Esophagus squamous epithelium (tissue), 5 donors: ENCODE data around the gene SLC17A7. TPM values are rescaled to one million over a fixed set of nuclear protein-coding genes. Genes with fewer than 3 reads are reported as not detected.

ENCODE experiments used
- DNase-seq: peaks from one replicate; lab custom pipeline; 2025; lab: John Stamatoyannopoulos, UW
- H3K27ac ChIP-seq, 4 donors: fragments of 200-600 bp; sonication (generic); one replicate each; pipeline ENCODE4 v1.5.1; 2016 to 2019; ENCODE audit warnings: mild to moderate bottlenecking in 1 of 4
- H3K27me3 ChIP-seq, 4 donors: fragments of 200-600 bp; sonication (generic); 1 replicate in 3 of 4; 2 replicates in 1 of 4; pipeline versions ENCODE4 v1.5.1 to v1.6.0; 2017 to 2021; ENCODE audit warnings: antibody characterized with exemption in 1 of 4
- H3K36me3 ChIP-seq, 3 donors: fragments of 200-600 bp; sonication (generic); one replicate each; pipeline ENCODE4 v1.5.1; 2016 to 2019
- H3K4me1 ChIP-seq, 3 donors: fragments of 200-600 bp; sonication (generic); one replicate each; pipeline ENCODE4 v1.5.1; 2017 to 2019
- H3K4me3 ChIP-seq, 4 donors: fragments of 200-600 bp; sonication (generic); 1 replicate in 3 of 4; 2 replicates in 1 of 4; pipeline ENCODE4 v1.5.1; 2016 to 2019; ENCODE audit warnings: mild to moderate bottlenecking in 2 of 4, moderate library complexity in 1 of 4
- H3K9me3 ChIP-seq, 3 donors: fragments of 200-600 bp; sonication (generic); one replicate each; pipeline ENCODE4 v1.5.1; 2016 to 2019
- POLR2A ChIP-seq, 4 donors: fragments of 450-650 bp; IDR thresholded peaks; one replicate each; pipeline ENCODE4 v1.6.1; 2017; ENCODE audit warnings: antibody characterized with exemption in 4 of 4, mild to moderate bottlenecking in 4 of 4, moderate library complexity in 3 of 4
- WGBS, 2 donors: methylation state at CpG; one replicate each; pipeline ENCODE4 v1.1.5; 2018; 5-methylcytosine and 5-hydroxymethylcytosine counted together
- intact Hi-C: fragments of 100-400 bp; cut with DNase I; formaldehyde crosslinking; loops from one replicate; pipeline ENCODE4 v1.15.0; 2022
- total RNA-seq, 4 donors: library from RNA; depleted of rRNA; stranded (reverse); fragments of >200 nt; gene quantifications; one replicate each; pipeline ENCODE4 v1.1.0, GENCODE V29; 2016
- TF ChIP-seq, protein P1 (sequence below), 6 experiments: fragments of 450-650 bp in 4 of 6; fragments of 200-600 bp in 2 of 6; sonication (generic) in 2 of 6; IDR thresholded peaks; one replicate each; pipeline ENCODE4 v1.5.1; 2016 to 2019; ENCODE audit warnings: antibody characterized with exemption in 6 of 6, mild to moderate bottlenecking in 4 of 6, moderate library complexity in 4 of 6
- donor health status: DM: yes; HTN: yes; CAD: no.

The SLC17A7 gene
- total RNA-seq, 4 donors from 2014 or later, result 0.13 to 1.5 (median 0.40) TPM

DNA sequence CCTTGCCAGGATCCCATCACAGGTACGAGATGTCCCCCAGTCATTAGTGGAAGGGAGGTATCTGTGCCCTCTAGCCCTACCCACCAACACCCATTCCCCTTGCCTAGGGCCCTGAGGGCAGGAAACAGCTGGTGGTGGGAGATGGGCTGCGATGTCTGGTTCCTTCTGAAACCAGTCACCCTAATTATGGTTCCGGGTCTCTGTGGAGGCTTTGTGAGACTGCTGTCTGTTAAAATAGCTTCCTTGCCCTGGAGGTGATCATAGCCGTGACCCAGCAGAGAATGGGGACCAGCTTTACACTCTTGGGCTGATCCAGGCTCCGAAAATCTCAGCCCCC is 17.2 kb upstream of the SLC17A7 start:
- DNase-seq, result no peak
- intact Hi-C loops, result no loop called here
- Histone ChIP-seq H3K27me3 (no peaks in the 10 kb centered on the region), H3K9me3 (no peaks in the 10 kb centered on the region), H3K4me1 (peaks cover 4 to 43% (median 16%) of the 10 kb centered on the region in 3 donors), H3K36me3 (peaks cover 0 to 57% (median 9%) of the 10 kb centered on the region in 3 donors), H3K27ac (peak overlapping the region; percentile 28 to 83 (median 78)), H3K4me3 (no peak overlapping the region)
- TF ChIP-seq POLR2A (IDR thresholded peaks at IDR 0.05), result no peak
- TF ChIP-seq, protein P1, sequence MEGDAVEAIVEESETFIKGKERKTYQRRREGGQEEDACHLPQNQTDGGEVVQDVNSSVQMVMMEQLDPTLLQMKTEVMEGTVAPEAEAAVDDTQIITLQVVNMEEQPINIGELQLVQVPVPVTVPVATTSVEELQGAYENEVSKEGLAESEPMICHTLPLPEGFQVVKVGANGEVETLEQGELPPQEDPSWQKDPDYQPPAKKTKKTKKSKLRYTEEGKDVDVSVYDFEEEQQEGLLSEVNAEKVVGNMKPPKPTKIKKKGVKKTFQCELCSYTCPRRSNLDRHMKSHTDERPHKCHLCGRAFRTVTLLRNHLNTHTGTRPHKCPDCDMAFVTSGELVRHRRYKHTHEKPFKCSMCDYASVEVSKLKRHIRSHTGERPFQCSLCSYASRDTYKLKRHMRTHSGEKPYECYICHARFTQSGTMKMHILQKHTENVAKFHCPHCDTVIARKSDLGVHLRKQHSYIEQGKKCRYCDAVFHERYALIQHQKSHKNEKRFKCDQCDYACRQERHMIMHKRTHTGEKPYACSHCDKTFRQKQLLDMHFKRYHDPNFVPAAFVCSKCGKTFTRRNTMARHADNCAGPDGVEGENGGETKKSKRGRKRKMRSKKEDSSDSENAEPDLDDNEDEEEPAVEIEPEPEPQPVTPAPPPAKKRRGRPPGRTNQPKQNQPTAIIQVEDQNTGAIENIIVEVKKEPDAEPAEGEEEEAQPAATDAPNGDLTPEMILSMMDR (IDR thresholded peaks at IDR 0.05), result no peak
- 81 to 89% methylated on average over 3 to 5 of the region's 5 CpGs for WGBS, 2 donors

DNA sequence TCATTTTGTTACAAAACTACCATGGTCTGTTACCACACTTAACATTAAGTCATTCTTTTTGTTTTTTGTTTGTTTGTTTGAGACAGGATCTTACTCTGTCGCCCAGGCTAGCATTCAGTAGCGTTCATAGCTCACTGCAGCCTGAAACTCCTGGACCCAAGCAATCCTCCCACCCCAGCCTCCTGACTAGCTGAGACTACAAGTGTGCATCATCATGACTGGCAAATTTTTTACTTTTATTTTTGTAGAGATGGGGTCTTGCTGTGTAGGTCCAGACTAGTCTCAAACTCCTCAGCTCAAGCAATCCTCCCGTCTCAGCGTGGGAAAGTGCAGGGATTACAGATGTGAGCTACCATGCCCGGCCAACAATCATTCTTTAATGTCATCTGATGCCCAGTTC is 15.0 kb upstream of the SLC17A7 start:
- Histone ChIP-seq H3K4me1 (peaks cover 4 to 54% (median 16%) of the 10 kb centered on the region in 3 donors), H3K9me3 (no peaks in the 10 kb centered on the region), H3K4me3 (no peak overlapping the region), H3K36me3 (peaks cover 0 to 44% (median 9%) of the 10 kb centered on the region in 3 donors), H3K27me3 (no peaks in the 10 kb centered on the region), H3K27ac (peak overlapping the region; percentile 31 to 83 (median 78))
- 65 to 90% methylated on average over 5 of the region's 5 CpGs for WGBS, 2 donors
- TF ChIP-seq, protein P1 (IDR thresholded peaks at IDR 0.05), result no peak
- no peak for TF ChIP-seq POLR2A (IDR thresholded peaks at IDR 0.05)
- DNase-seq, result no peak
- intact Hi-C loops, result no loop called here

DNA sequence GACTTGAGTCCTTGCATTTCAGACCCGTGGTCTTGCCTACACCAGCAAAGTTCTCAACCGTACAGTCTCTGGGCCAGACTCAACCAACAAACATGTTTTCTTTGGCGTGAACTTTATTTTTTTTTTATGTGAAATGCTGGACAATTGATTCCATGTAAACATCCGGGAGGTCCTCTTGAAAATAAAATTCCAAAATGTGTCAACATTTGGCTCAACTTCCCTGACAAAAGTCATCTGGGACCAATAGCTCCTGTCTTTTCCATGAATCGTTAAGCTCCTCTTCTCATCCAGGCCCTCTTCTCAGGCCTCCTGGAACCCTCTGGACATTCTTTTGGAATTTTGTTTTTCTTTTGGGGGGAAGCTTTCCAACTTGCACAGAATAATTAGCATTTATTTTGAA is 14.4 kb upstream of the SLC17A7 start:
- Histone ChIP-seq H3K27ac (peak overlapping the region; percentile 31 to 97 (median 64)), H3K27me3 (no peaks in the 10 kb centered on the region), H3K9me3 (no peaks in the 10 kb centered on the region), H3K36me3 (peaks cover 0 to 38% (median 9%) of the 10 kb centered on the region in 3 donors), H3K4me3 (no peak overlapping the region), H3K4me1 (peaks cover 5 to 60% (median 17%) of the 10 kb centered on the region in 3 donors)
- intact Hi-C loops, result no loop called here
- 63 to 69% methylated on average over 5 of the region's 5 CpGs for WGBS, 2 donors
- no peak for TF ChIP-seq POLR2A (IDR thresholded peaks at IDR 0.05)
- TF ChIP-seq, protein P1 (IDR thresholded peaks at IDR 0.05), result no peak
- no peak for DNase-seq

DNA sequence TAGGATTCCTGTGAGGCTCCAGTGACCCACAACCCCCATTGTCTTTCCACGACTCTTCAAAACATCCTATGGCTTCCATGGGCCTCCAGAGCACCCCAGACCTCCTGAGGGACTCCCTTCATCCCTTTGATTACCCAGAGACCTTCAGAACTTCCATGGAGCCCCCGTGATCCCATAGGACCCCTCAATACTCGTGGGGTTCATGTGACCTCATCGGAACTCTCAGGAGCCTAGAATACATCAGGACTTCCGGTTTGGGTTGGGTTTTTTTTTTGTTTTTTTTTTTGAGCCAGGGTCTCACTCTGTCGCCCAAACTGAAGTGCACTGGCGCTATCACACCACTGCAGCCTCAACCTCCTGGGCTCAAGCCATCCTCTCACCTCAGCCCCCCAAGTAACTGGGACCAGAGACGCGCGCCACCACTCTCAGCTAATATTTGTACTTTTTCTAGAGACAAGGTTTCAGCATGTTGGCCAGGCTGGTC is 12.5 kb upstream of the SLC17A7 start:
- WGBS, 2 donors, result 29 to 38% methylated on average over 7 to 10 of the region's 10 CpGs
- H3K4me3 ChIP-seq, result peak overlapping the region; percentile 46 to 94 (median 78)
- peaks cover 0 to 32% (median 5%) of the 10 kb centered on the region in 3 donors for H3K36me3 ChIP-seq
- TF ChIP-seq, protein P1 (IDR thresholded peaks at IDR 0.05), result no peak
- TF ChIP-seq POLR2A (IDR thresholded peaks at IDR 0.05), result no peak
- peaks cover 10 to 74% (median 20%) of the 10 kb centered on the region in 3 donors for H3K4me1 ChIP-seq
- intact Hi-C loops, result no loop called here
- H3K9me3 ChIP-seq, result no peaks in the 10 kb centered on the region
- no peak for DNase-seq
- H3K27me3 ChIP-seq, result no peaks in the 10 kb centered on the region
- peak overlapping the region; percentile 96 to 99 (median 98) for H3K27ac ChIP-seq

DNA sequence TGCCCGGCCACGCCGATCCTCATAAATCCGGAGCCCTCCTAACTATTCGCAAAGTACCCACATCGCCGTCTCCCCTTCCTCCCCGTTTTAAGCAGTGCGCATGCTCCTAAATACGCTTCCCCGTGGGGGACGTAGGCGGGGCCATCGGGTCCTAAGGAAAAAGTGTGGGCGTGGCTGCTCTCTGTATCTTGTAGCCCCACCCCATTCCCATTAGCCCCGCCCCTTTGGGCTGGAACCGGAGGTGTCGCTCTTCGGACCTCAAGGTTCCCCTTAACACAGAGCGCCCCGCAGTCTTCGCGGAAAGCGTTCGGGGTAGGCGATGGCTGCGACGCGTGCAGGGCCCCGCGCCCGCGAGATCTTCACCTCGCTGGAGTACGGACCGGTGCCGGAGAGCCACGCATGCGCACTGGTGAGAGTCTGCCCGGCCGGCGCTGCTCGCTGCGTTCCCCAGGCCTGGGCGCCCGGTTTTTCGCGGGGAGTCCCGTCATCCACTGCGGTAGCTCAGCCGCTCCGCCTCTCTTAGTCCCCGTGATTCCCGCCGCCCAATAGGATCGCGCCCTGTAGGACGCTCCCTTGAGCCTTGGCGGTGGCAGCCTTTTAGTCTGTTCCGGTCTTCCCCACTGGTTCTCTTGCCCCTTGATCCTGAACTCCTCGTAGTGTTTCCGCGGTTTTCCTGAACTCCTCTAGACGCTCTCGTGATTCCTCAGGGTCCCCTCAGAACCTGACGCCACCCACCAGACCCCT is 11.9 kb upstream of the SLC17A7 start, which contains the start of gene ALDH16A1:
ALDH16A1 (plus strand) TSS at position 213 of the 744 bp plus-strand sequence; CDS start at position 320, 107 bp downstream.
- intact Hi-C loops, result no loop called here
- peak within 1 kb of the TSS; percentile 46 to 94 (median 79) for H3K4me3 ChIP-seq
- peak within 1 kb of the TSS; percentile 96 to 99 (median 98) for H3K27ac ChIP-seq
- TF ChIP-seq, protein P1 (IDR thresholded peaks at IDR 0.05), result peak in 1 of 6 experiments; percentile 32
- peak in 3 of 4 donors; percentile 35 to 93 (median 75) for TF ChIP-seq POLR2A (IDR thresholded peaks at IDR 0.05)
- H3K4me1 ChIP-seq, result peaks cover 10 to 71% (median 18%) of the 10 kb centered on the region in 3 donors
- peak; percentile 87 for DNase-seq
- 0 to 1% methylated on average over 25 to 31 of the region's 66 CpGs for WGBS, 2 donors
- H3K27me3 ChIP-seq, result no peaks in the 10 kb centered on the region
- H3K36me3 ChIP-seq, result peaks cover 0 to 33% (median 5%) of the 10 kb centered on the region in 3 donors
- H3K9me3 ChIP-seq, result no peaks in the 10 kb centered on the region
